ENCODE data around the gene TSPAN18.

DNA sequence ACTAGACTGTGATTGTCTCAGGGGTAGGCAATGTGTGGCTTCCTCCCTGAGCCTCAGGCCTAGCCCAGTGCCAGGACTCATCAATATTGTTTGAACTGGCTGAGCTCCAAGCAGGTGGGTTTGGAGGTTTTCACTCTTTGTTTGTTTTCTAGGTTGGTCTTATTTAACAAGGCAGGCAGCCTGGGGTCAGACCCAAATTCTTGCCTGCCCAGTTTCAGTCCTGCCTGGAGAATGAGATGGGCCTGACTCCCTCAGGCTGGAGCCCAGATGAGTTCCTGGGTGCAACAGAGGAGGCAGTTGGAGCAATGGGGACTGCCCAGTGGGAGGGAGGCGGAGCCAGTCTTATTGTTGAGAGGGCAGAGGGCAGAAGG, 252.2 kb downstream of the TSPAN18 start:
- TF ChIP-seq EZH2phosphoT487 (IDR thresholded peaks at IDR 0.05; ENCODE audit: insufficient read depth, low read depth) (no peak), EZH2 (IDR thresholded peaks at IDR 0.05; ENCODE audit: insufficient read depth, poor library complexity, severe bottlenecking) (no peak)

Measured in GM23248 (cell line).